OCI-LY7 (cell line): ENCODE results near the gene TBC1D1. TPM values are rescaled to one million over a fixed set of nuclear protein-coding genes. Genes with fewer than 3 reads are reported as not detected.

Experiments
- BruUV-seq: library from RNA; stranded (reverse); fragments of 400-500 nt; replicated peaks from 2 replicates; lab custom pipeline; 2021; lab: Mats Ljungman, UMichigan
- CTCF ChIA-PET: fragments of 300-600 bp; sonication (Branson Sonifier 250); formaldehyde crosslinking; loops from one replicate; lab custom pipeline; 2022; ENCODE audit warnings: antibody characterized with exemption; ENCODE audit not compliant: unreplicated experiment; lab: Charles Lee
- POLR2A ChIA-PET: fragments of 300-600 bp; sonication (Branson Sonifier 250); formaldehyde crosslinking; loops from one replicate; lab custom pipeline; 2022; ENCODE audit warnings: antibody characterized with exemption; lab: Charles Lee
- DNase-seq: peaks from one replicate; pipeline ENCODE4 v3.0.0-alpha.2; 2015; ENCODE audit warnings: low spot score
- H2AFZ ChIP-seq: fragments of 200-600 bp; sonication (generic), shearing (Covaris generic); 2 replicates; pipeline ENCODE4 v1.6.1; 2014; ENCODE audit warnings: mild to moderate bottlenecking, antibody characterized with exemption, low read length, moderate library complexity
- H3K27ac ChIP-seq: fragments of 200-600 bp; sonication (generic); 2 replicates; pipeline ENCODE4 v1.5.1; 2014; ENCODE audit warnings: mixed run types, low read depth, mild to moderate bottlenecking, moderate library complexity, low read length, inconsistent platforms; ENCODE audit not compliant: poor library complexity, severe bottlenecking
- H3K36me3 ChIP-seq: fragments of 200-600 bp; sonication (generic); 2 replicates; pipeline ENCODE4 v1.6.1; 2014; ENCODE audit warnings: mild to moderate bottlenecking, antibody characterized with exemption, low read length, moderate library complexity, mixed read lengths; ENCODE audit not compliant: insufficient read depth
- H3K4me1 ChIP-seq: fragments of 200-600 bp; sonication (generic); 2 replicates; pipeline ENCODE4 v1.5.1; 2014; ENCODE audit warnings: mild to moderate bottlenecking, low read length; ENCODE audit not compliant: insufficient read depth, poor library complexity, severe bottlenecking
- H3K4me2 ChIP-seq: fragments of 200-600 bp; sonication (generic); 2 replicates; pipeline ENCODE4 v1.6.1; 2014; ENCODE audit warnings: mild to moderate bottlenecking, low read length
- H3K4me3 ChIP-seq: fragments of 200-600 bp; sonication (generic); 2 replicates; pipeline ENCODE4 v1.5.1; 2014; ENCODE audit warnings: mild to moderate bottlenecking, low read depth, low read length; ENCODE audit not compliant: poor library complexity, severe bottlenecking
- H3K79me2 ChIP-seq: fragments of 200-600 bp; sonication (generic); 2 replicates; pipeline ENCODE4 v1.6.1; 2016; ENCODE audit warnings: low read depth, mild to moderate bottlenecking, low read length, moderate library complexity, mixed read lengths; ENCODE audit not compliant: insufficient read depth
- H3K9me2 ChIP-seq: fragments of 200-600 bp; sonication (generic); 2 replicates; pipeline ENCODE4 v1.6.1; 2016; ENCODE audit warnings: mild to moderate bottlenecking, low read length, mixed read lengths; ENCODE audit not compliant: insufficient read depth
- H3K9me3 ChIP-seq: fragments of 200-600 bp; sonication (generic); 2 replicates; pipeline ENCODE4 v1.6.1; 2014; ENCODE audit warnings: mild to moderate bottlenecking, mixed run types, low read length, mixed read lengths
- H4K20me1 ChIP-seq: fragments of 200-600 bp; sonication (generic); 2 replicates; pipeline ENCODE4 v1.6.1; 2014; ENCODE audit warnings: mild to moderate bottlenecking, antibody characterized with exemption, low read length, moderate library complexity, mixed read lengths; ENCODE audit not compliant: insufficient read depth
- EZH2phosphoT487 ChIP-seq: fragments of 200-600 bp; sonication (generic); IDR thresholded peaks from 2 replicates; pipeline ENCODE4 v1.6.1; 2018; ENCODE audit warnings: low read depth, borderline replicate concordance, mild to moderate bottlenecking, mixed run types, antibody characterized with exemption, low read length, moderate library complexity, mixed read lengths
- intact Hi-C: fragments of 100-400 bp; cut with micrococcal nuclease; formaldehyde crosslinking; loops from one replicate; pipeline ENCODE4 v1.10.0; 2022; ENCODE audit not compliant: unreplicated experiment
- total RNA-seq, 2 experiments: library from RNA; depleted of rRNA in 1 of 2; stranded (reverse); fragments of >200 nt in 1 of 2; shearing (Covaris generic) in 1 of 2; gene quantifications; 2 replicates each; pipeline ENCODE4 v1.2.3, GENCODE V29; 2014 to 2022
- TF ChIP-seq, protein P1 (sequence below): fragments of 200-600 bp; sonication (generic); conservative IDR thresholded peaks from 2 replicates; pipeline ENCODE4 v1.5.1; 2014; ENCODE audit warnings: mild to moderate bottlenecking, antibody characterized with exemption, low read length, moderate library complexity, mixed read lengths

Gene TBC1D1
- total RNA-seq, 2 experiments from 2014 or later = 539 to 545 TPM

DNA sequence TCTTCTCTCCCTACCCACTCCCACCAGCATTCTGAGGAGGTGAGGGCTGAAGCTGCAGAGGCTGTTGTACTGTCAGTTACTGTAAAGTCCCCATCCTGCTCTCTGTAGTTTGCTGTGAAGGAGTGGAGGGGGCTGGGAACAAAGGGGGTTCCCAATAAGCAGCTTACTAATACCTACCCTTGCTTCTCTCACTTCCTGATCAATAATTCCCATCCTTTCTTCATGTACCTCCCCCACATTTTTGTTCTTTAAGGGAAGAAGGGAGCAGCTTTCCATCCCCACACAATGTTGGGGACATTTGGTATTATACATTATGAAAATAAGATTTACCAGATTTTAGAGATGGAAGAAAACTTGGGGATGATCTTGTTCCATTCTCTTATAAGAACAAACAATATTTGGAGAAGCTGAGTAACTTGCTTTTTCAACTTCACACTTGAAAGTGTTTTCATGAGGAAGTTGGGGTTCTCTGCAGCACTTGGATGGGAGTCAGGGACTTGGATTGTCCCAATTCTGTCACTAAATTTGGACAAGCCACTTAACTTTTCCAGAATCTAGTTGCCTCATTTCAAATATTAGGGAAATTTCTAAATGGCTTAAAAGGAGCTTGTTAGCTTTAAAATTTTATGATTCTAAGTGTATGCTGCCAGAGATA lies 5.4 kb downstream of the TBC1D1 start:
- H3K4me1 ChIP-seq = peaks cover 18% of the 10 kb centered on the region
- H3K4me3 ChIP-seq = no peak overlapping the region
- DNase-seq = no peak
- H3K9me2 ChIP-seq = no peaks in the 10 kb centered on the region
- BruUV-seq = no TSS peak
- no peaks in the 10 kb centered on the region for H3K9me3 ChIP-seq
- H3K36me3 ChIP-seq = peaks cover 16% of the 10 kb centered on the region
- ChIA-PET POLR2A (interaction anchor here (0.7 to 3.1 kb wide), 10 partner anchors 8 to 97 kb away, joined by 3 to 13 read pairs (median 3); no protein-coding TSS in a partner anchor), CTCF (interaction anchor here (1.0 kb wide), 1 partner anchor 45 kb away, joined by 7 read pairs; no protein-coding TSS in a partner anchor)
- H2AFZ ChIP-seq = no peak overlapping the region
- no peak for TF ChIP-seq EZH2phosphoT487
- TF ChIP-seq, protein P1, sequence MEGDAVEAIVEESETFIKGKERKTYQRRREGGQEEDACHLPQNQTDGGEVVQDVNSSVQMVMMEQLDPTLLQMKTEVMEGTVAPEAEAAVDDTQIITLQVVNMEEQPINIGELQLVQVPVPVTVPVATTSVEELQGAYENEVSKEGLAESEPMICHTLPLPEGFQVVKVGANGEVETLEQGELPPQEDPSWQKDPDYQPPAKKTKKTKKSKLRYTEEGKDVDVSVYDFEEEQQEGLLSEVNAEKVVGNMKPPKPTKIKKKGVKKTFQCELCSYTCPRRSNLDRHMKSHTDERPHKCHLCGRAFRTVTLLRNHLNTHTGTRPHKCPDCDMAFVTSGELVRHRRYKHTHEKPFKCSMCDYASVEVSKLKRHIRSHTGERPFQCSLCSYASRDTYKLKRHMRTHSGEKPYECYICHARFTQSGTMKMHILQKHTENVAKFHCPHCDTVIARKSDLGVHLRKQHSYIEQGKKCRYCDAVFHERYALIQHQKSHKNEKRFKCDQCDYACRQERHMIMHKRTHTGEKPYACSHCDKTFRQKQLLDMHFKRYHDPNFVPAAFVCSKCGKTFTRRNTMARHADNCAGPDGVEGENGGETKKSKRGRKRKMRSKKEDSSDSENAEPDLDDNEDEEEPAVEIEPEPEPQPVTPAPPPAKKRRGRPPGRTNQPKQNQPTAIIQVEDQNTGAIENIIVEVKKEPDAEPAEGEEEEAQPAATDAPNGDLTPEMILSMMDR = no peak
- peaks cover 31% of the 10 kb centered on the region; the same call in 1 of the 2 replicates for H3K79me2 ChIP-seq
- H3K4me2 ChIP-seq = no peak overlapping the region
- intact Hi-C loops = loop anchor here (1.0 kb wide), 1 partner anchor 25 kb away; no protein-coding TSS in a partner anchor
- H3K27ac ChIP-seq = no peak overlapping the region
- no peaks in the 10 kb centered on the region for H4K20me1 ChIP-seq

DNA sequence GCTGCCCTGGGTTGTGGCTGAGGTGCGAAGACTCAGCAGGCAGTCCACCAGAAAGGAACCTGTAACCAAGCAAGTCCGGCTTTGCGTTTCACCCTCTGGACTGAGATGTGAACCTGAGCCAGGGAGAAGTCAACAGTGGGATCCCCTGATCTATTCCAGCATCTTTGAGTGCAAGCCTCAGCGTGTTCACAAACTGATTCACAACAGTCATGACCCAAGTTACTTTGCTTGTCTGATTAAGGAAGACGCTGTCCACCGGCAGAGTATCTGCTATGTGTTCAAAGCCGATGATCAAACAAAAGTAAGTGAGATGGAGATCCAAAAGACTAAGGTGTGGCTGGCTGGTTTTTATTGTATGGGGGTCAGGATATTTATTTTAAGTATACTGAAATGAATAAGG lies 11.3 kb downstream of the TBC1D1 start:
- CTCF ChIA-PET = no interaction called here
- TF ChIP-seq, protein P1 = no peak
- no TSS peak for BruUV-seq

More for the DNA sequence above, 11.3 kb downstream of the TBC1D1 start:
- no peak overlapping the region for H3K4me3 ChIP-seq
- no peak overlapping the region for H3K27ac ChIP-seq
- POLR2A ChIA-PET = interaction anchor here (0.7 kb wide), 1 partner anchor 764 kb away, joined by 3 read pairs; no protein-coding TSS in a partner anchor
- H3K9me3 ChIP-seq = no peaks in the 10 kb centered on the region
- intact Hi-C loops = no loop called here
- no peaks in the 10 kb centered on the region for H3K4me1 ChIP-seq
- H3K4me2 ChIP-seq = no peak overlapping the region
- H3K79me2 ChIP-seq = 0 out of 2 replicates have a peak, but pooled peaks cover 5% of the 10 kb centered on the region
- peaks cover 45% of the 10 kb centered on the region for H3K36me3 ChIP-seq
- no peaks in the 10 kb centered on the region for H3K9me2 ChIP-seq
- H2AFZ ChIP-seq = no peak overlapping the region
- H4K20me1 ChIP-seq = no peaks in the 10 kb centered on the region
- DNase-seq = no peak
